CD4-positive, alpha-beta T cell treated with Interleukin-6 for 4 hours (primary cell): ENCODE data around the gene OR5K1.
A peak's percentile ranks its signal among the peaks of the same experiment; 100 is the strongest.

Experiments
- DNase-seq: peaks from one replicate; pipeline ENCODE4 v3.0.0-alpha.2; 2020; ENCODE audit warnings: mixed read lengths

OR5K1 gene

GRCh38 chr3:98462901-98463300 lies at the start of gene OR5K1:
Gene OR5K1, plus strand, starts transcription at chr3:98463201. Its CDS starts 6,376 bp downstream, at chr3:98469577.
- no peak for DNase-seq

- DNase-seq = no peak
These were observed 30.4 kb upstream of the OR5K1 start for GRCh38 chr3:98432575-98432974.

- no peak for DNase-seq
These were observed 29.2 kb upstream of the OR5K1 start for GRCh38 chr3:98433764-98434163.

- DNase-seq = no peak
These were observed 28.6 kb upstream of the OR5K1 start for GRCh38 chr3:98434412-98434811.

- no peak for DNase-seq
These were observed 22.7 kb upstream of the OR5K1 start for GRCh38 chr3:98440283-98440682.

DNA sequence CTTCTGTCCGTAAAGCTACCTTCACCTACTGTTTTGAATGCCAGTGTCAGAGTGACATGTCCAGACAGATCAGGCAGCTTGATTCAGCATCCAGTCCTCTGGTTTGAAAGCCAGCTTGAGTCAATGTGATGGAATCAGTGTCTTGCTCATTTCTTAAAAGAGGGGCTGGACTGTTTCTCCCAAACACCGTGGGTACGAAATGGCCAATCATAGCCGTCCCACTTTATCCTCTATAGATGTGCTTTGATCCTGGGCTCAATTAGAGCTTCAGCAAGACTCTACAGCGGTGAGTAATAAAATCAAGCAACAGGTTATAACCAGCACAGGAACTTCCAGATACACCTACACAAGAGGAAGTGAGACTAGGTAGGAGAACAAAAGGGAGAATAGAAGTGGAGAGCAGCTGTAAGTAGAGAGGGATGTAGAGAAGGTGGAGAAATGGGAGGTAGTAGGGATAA lies 17.0 kb upstream of the OR5K1 start:
- DNase-seq = no peak

GRCh38 chr3:98449606-98450193 lies 13.3 kb upstream of the OR5K1 start:
- DNase-seq = peak; percentile 2

GRCh38 chr3:98450372-98450771 lies 12.6 kb upstream of the OR5K1 start:
- no peak for DNase-seq

DNA sequence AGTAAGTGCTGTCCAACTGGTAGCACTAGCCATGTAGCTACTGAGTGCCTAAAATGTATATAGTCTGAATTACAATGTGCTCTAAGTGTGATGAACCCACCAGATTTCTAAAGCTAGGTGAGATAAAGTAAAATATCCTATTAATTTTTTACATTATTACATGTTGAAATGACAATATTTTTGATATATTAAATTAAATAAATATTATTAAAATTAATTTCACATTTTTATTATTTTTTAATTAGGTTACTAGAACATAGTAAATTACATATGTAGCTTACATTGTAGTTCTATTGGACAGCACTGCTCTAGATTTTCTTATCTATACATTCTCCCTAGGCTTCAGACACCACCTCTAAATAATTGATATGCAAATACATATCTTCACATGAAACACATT lies 9.2 kb upstream of the OR5K1 start:
- no peak for DNase-seq

GRCh38 chr3:98454929-98455328 lies 8.1 kb upstream of the OR5K1 start:
- DNase-seq = peak; percentile 2

DNA sequence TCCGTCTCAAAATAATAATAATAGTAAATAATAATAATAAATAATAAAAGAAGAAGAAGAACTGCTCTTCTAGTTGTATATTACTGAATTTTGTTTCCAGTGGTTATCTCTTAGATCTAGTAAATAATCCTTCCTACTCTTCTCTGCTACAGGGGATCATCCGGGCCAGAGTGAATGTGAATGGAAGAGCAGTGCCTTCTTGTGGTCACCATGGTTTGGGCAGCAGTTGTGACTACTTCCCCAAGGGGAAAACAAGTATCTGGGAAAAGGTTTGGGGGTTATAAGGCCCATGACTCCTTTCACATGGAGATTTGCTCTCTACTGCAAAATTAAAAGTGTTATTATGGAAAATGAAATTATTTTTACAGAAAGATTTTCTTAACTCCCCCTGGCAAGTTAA lies 5.5 kb upstream of the OR5K1 start:
- no peak for DNase-seq

- no peak for DNase-seq
These were observed 2.8 kb upstream of the OR5K1 start for GRCh38 chr3:98460220-98460619.

- DNase-seq = no peak
These were observed 19.9 kb downstream of the OR5K1 start for GRCh38 chr3:98482717-98483482.

GRCh38 chr3:98483626-98484025 lies 20.6 kb downstream of the OR5K1 start:
- no peak for DNase-seq

GRCh38 chr3:98497381-98497780 lies 34.4 kb downstream of the OR5K1 start, which contains the start of gene OR5K2:
Gene OR5K2, plus strand, starts transcription at chr3:98497681. Its CDS starts 0 bp downstream, at chr3:98497681.
- DNase-seq = no peak

GRCh38 chr3:98500019-98500418 lies 37.0 kb downstream of the OR5K1 start:
- DNase-seq = no peak

DNA sequence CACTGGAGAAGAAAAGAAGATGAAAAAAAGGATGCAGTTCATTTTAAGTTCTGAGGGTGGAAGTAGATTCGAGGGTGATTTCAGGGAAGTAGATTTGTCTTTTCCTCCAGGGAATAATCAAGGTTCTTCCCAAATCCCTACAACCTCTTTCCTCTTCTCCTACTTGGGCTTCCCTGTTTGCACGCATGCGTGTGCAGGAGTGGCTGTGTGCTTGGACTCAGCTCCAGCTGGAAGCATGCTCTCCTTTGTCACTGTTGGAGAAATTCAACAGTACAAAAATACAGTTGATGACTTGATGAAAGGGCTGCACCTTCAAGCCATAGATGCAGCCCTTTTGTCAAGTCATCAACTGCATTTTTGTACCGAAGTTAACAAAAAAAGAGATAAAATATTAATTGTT lies 38.3 kb downstream of the OR5K1 start:
- no peak for DNase-seq

- no peak for DNase-seq
These were observed 39.0 kb downstream of the OR5K1 start for GRCh38 chr3:98501863-98502576.

- no peak for DNase-seq
These were observed 41.5 kb downstream of the OR5K1 start for GRCh38 chr3:98504539-98504938.

DNA sequence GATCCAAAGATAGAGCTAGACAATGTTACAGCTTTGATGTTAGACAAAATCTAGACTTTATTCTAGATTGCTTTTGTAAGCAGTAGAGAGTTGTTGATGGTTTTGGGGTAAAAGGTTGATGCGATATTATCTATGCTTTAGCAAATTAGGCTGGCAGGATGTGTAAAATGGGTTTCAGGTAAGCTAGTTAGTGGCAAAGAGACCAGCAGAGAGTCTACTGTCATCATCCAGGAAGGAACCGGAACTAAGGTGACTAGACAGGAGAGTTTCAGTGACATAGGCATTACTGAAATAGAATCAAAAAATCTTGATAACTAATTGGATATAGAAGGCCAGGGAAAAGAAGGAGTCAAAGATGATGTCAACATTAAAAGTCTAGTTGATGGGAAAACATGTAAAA lies 45.6 kb downstream of the OR5K1 start:
- DNase-seq = no peak

GRCh38 chr3:98512576-98512975 lies 49.6 kb downstream of the OR5K1 start:
- DNase-seq = no peak

DNA sequence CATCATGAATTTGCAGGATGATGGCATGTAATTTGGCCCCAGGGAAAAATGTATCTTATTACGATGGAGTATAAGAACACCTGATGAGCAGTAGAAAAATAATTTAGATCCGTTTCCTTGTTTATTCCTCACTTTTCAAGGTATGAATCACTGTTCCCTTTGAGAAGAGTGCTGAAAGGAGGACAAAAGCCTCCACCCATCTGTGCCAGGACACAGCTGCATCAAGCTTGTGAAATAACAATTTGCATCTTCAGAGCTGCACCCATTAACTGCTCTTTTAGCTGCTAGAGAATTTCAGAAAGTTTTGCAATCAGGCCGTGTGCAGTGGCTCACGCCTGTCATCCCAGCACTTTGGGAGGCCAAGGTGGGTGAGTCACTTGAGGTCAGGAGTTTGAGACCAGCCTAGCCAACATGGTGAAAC lies 50.1 kb downstream of the OR5K1 start:
- no peak for DNase-seq

DNA sequence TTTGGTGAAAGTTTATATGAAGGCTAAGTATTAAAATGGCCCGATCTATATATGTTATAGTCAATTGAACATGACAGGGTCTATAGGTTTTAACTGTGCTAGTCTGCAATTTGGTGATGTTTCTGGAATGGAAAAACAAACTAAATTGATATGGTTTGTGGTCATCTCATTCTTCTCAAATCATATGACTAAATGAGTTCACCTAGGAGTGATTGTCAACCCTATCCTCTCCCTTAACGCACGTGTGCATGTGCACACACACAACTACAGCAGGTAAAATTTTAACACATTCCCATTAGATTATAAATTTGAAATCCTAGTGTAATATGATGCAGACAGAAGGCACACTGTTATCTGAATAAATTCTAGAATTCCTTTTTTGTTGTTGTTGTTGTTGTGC lies 50.7 kb downstream of the OR5K1 start:
- no peak for DNase-seq

DNA sequence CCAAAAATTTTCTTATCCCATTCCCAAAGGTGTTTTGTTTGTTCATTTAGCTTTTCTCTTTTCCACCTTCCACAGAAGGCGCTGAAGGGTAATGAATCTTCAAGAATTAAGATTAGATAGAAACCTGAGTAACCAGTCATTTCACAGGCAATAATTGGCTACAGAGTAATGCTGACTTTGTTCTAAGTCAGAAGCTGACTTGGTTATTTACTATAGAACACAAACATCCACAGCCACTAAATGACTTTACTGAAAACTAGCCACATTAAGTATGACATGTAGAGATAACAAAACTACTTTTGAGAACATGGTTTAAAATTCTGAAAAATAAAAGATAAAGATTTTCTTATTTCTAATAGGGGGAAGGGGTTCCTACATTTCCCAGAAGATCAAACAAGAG lies 51.9 kb downstream of the OR5K1 start:
- DNase-seq = no peak
